ENCODE results near the gene PRPSAP1.

- no peak for TF ChIP-seq FOXJ3 (CRISPR knock-in tag; IDR thresholded peaks at IDR 0.05)
- no peak for TF ChIP-seq EP300 (IDR thresholded peaks at IDR 0.05; ENCODE audit: borderline replicate concordance in 1 of 2, low read depth in 1 of 2, low read length in 1 of 2)
- no peak for TF ChIP-seq ZBTB33 (IDR thresholded peaks at IDR 0.05; ENCODE audit: borderline replicate concordance, low read depth)
- TF ChIP-seq, protein P1, sequence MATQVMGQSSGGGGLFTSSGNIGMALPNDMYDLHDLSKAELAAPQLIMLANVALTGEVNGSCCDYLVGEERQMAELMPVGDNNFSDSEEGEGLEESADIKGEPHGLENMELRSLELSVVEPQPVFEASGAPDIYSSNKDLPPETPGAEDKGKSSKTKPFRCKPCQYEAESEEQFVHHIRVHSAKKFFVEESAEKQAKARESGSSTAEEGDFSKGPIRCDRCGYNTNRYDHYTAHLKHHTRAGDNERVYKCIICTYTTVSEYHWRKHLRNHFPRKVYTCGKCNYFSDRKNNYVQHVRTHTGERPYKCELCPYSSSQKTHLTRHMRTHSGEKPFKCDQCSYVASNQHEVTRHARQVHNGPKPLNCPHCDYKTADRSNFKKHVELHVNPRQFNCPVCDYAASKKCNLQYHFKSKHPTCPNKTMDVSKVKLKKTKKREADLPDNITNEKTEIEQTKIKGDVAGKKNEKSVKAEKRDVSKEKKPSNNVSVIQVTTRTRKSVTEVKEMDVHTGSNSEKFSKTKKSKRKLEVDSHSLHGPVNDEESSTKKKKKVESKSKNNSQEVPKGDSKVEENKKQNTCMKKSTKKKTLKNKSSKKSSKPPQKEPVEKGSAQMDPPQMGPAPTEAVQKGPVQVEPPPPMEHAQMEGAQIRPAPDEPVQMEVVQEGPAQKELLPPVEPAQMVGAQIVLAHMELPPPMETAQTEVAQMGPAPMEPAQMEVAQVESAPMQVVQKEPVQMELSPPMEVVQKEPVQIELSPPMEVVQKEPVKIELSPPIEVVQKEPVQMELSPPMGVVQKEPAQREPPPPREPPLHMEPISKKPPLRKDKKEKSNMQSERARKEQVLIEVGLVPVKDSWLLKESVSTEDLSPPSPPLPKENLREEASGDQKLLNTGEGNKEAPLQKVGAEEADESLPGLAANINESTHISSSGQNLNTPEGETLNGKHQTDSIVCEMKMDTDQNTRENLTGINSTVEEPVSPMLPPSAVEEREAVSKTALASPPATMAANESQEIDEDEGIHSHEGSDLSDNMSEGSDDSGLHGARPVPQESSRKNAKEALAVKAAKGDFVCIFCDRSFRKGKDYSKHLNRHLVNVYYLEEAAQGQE (IDR thresholded peaks at IDR 0.05; ENCODE audit: low read depth, low read length), result no peak
- no peak for TF ChIP-seq POLR2AphosphoS5 (IDR thresholded peaks at IDR 0.05; ENCODE audit: low read depth, low read length)
Observed at GRCh38 chr17:76265624-76266243, 88.0 kb downstream of the PRPSAP1 start.

All from SK-N-SH (cell line).